Fibroblast of lung (primary cell): ENCODE measurements around the gene SURF6. TPM values are rescaled to one million over a fixed set of nuclear protein-coding genes. Genes with fewer than 3 reads are reported as not detected.
"Not testable (repeated sequence)": the region's sequence is repeated elsewhere in the genome, so short reads cannot be mapped to it uniquely, and the experiment has no call there.

Experiments used
- DNase-seq, 2 donors: peaks; one replicate each; pipeline versions ENCODE4 v3.0.0 to v3.0.0-alpha.2; 2010; ENCODE audit warnings: low read depth in 2 of 2
- H2AFZ ChIP-seq: 2 replicates; pipeline ENCODE4 v1.5.1; 2012; ENCODE audit warnings: low read length, control low read depth, inconsistent platforms
- H3K27ac ChIP-seq: 2 replicates; pipeline ENCODE4 v1.5.1; 2011; ENCODE audit warnings: low read length, control low read depth; ENCODE audit not compliant: insufficient read depth
- H3K27me3 ChIP-seq: 2 replicates; pipeline ENCODE4 v1.5.1; 2011; ENCODE audit warnings: mild to moderate bottlenecking, low read length; ENCODE audit not compliant: control insufficient read depth, insufficient read depth
- H3K36me3 ChIP-seq: 2 replicates; pipeline ENCODE4 v1.5.1; 2011; ENCODE audit warnings: low read length; ENCODE audit not compliant: control insufficient read depth, insufficient read depth
- H3K4me1 ChIP-seq: 2 replicates; pipeline ENCODE4 v1.5.1; 2011; ENCODE audit warnings: low read length; ENCODE audit not compliant: control insufficient read depth, insufficient read depth; ENCODE audit errors: extremely low read depth
- H3K4me2 ChIP-seq: 2 replicates; pipeline ENCODE4 v1.5.1; 2011; ENCODE audit warnings: low read length, control low read depth; ENCODE audit not compliant: insufficient read depth; ENCODE audit errors: extremely low read depth
- H3K4me3 ChIP-seq, 4 experiments: fragments of 200-600 bp in 1 of 4; sonication (generic) in 1 of 4; replicated peaks in 1 of 4; 2 replicates each; pipeline ENCODE4 v1.5.1; 2011 to 2016; ENCODE audit warnings: low read length in 4 of 4, low read depth in 3 of 4, mild to moderate bottlenecking in 3 of 4, control low read depth in 2 of 4, inconsistent platforms in 1 of 4, mixed read lengths in 1 of 4; ENCODE audit not compliant: insufficient read depth in 1 of 4; ENCODE audit errors: control extremely low read depth in 1 of 4
- H3K79me2 ChIP-seq: 2 replicates; pipeline ENCODE4 v1.5.1; 2012; ENCODE audit warnings: mild to moderate bottlenecking, low read length, inconsistent platforms; ENCODE audit not compliant: control insufficient read depth, insufficient read depth
- H3K9ac ChIP-seq: 2 replicates; pipeline ENCODE4 v1.5.1; 2011; ENCODE audit warnings: mild to moderate bottlenecking, low read length, control low read depth; ENCODE audit not compliant: insufficient read depth
- H3K9me3 ChIP-seq: 2 replicates; pipeline ENCODE4 v1.5.1; 2012; ENCODE audit warnings: low read depth, low read length; ENCODE audit not compliant: control insufficient read depth, insufficient read depth
- H4K20me1 ChIP-seq: 2 replicates; pipeline ENCODE4 v1.5.1; 2011; ENCODE audit warnings: low read length; ENCODE audit not compliant: control insufficient read depth, insufficient read depth; ENCODE audit errors: extremely low read depth
- CTCF ChIP-seq, 2 donors: IDR thresholded peaks in 1 of 2; conservative IDR thresholded peaks in 1 of 2; 1 replicate in 1 of 2; 2 replicates in 1 of 2; pipeline ENCODE4 v1.5.1; 2011 to 2012; ENCODE audit warnings: low read length in 2 of 2, control low read depth in 1 of 2, inconsistent platforms in 1 of 2, low read depth in 1 of 2, mild to moderate bottlenecking in 1 of 2
- EZH2 ChIP-seq: IDR thresholded peaks from 2 replicates; pipeline ENCODE4 v1.5.1; 2012; ENCODE audit warnings: low read length, control low read depth, mild to moderate bottlenecking; ENCODE audit errors: missing control alignments
- polyA plus RNA-seq, 2 donors: library from polyadenylated mRNA; depleted of rRNA in 1 of 2; stranded (reverse) in 1 of 2; unstranded in 1 of 2; fragments of >200 nt; gene quantifications; 2 replicates each; pipeline ENCODE4 v1.2.1, GENCODE V29; 2011 to 2012; ENCODE audit warnings: missing spikeins in 1 of 2
- total RNA-seq: library from RNA; depleted of rRNA; stranded (reverse); fragments of >200 nt; gene quantifications from 2 replicates; pipeline ENCODE4 v1.2.1, GENCODE V29; 2014

Gene SURF6
- total and polyA plus RNA-seq, 2 donors (not counting 1 experiment from before 2014, with no cell fraction given) = 4.8 to 8.3 TPM

- no peaks in the 10 kb centered on the region for H3K27me3 ChIP-seq
- H3K4me2 ChIP-seq = no peak overlapping the region
- H4K20me1 ChIP-seq = no peaks in the 10 kb centered on the region
- no peak overlapping the region for H3K9ac ChIP-seq
- no peaks in the 10 kb centered on the region for H3K79me2 ChIP-seq
- no peaks in the 10 kb centered on the region for H3K9me3 ChIP-seq
- H3K4me1 ChIP-seq = no peaks in the 10 kb centered on the region
- TF ChIP-seq CTCF (conservative IDR thresholded peaks at IDR 0.05 in 1 of 2, IDR thresholded peaks at IDR 0.05 in 1 of 2; ENCODE audit: low read depth in 1 of 2, low read length in 2 of 2) = no peak
- no peak for TF ChIP-seq EZH2
- no peak overlapping the region for H3K4me3 ChIP-seq
- DNase-seq = no peak
- H2AFZ ChIP-seq = no peak overlapping the region
- no peak overlapping the region for H3K27ac ChIP-seq
- no peaks in the 10 kb centered on the region for H3K36me3 ChIP-seq
Observed at GRCh38 chr9:133321411-133321935, 14.5 kb downstream of the SURF6 start.

- no peak overlapping the region for H3K4me2 ChIP-seq
Observed at GRCh38 chr9:133320421-133320881, 15.5 kb downstream of the SURF6 start.

GRCh38 chr9:133317551-133317950 lies 18.4 kb downstream of the SURF6 start:
- H3K27me3 ChIP-seq, DNase-seq, H4K20me1 ChIP-seq, H3K36me3 ChIP-seq, H3K79me2 ChIP-seq, H3K4me1 ChIP-seq, H3K9ac ChIP-seq, H3K4me2 ChIP-seq, H3K4me3 ChIP-seq, H2AFZ ChIP-seq, H3K9me3 ChIP-seq, H3K27ac ChIP-seq: not testable (repeated sequence)

More at GRCh38 chr9:133320421-133320881, 15.5 kb downstream of the SURF6 start:
- no peak overlapping the region for H3K4me3 ChIP-seq
- H4K20me1 ChIP-seq = no peaks in the 10 kb centered on the region
- DNase-seq = no peak
- no peaks in the 10 kb centered on the region for H3K27me3 ChIP-seq
- H3K4me1 ChIP-seq = no peaks in the 10 kb centered on the region
- H3K9me3 ChIP-seq = no peaks in the 10 kb centered on the region
- H3K27ac ChIP-seq = no peak overlapping the region
- H3K79me2 ChIP-seq = no peaks in the 10 kb centered on the region
- no peak overlapping the region for H3K9ac ChIP-seq
- H3K36me3 ChIP-seq = no peaks in the 10 kb centered on the region
- H2AFZ ChIP-seq = no peak overlapping the region
- TF ChIP-seq CTCF (conservative IDR thresholded peaks at IDR 0.05 in 1 of 2, IDR thresholded peaks at IDR 0.05 in 1 of 2; ENCODE audit: low read depth in 1 of 2, low read length in 2 of 2) (no peak), EZH2 (no peak)
